ENCODE data around the gene DIP2C. TPM values are rescaled to one million over a fixed set of nuclear protein-coding genes. Genes with fewer than 3 reads are reported as not detected.

DIP2C gene
- total RNA-seq, 4 donors from 2014 or later, result 13.4 to 32.0 (median 18.4) TPM

DNA sequence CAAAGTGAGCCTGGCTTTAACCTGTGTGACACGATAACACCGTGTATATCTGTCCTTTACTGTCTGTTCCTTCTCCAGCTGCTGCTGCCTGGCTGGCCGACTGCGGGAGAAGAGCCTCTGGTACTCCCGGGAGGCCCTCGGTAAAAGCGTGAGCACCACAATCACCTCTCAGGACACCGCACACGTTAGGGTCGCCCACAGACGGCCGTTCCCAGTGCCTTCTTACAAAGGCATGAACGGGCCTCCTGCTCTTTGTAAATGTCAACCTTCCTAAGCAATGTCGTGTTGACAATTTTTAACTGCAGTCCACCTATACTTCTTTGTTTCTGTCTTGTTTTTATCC is 177.6 kb downstream of the DIP2C start:
- 69 to 90% methylated on average over 14 of the region's 14 CpGs for WGBS, 2 donors (ENCODE audit: low coverage in 1 of 2)
- DNase-seq, result no peak
- peak overlapping the region; percentile 21 to 74 (median 58) for H3K27ac ChIP-seq
- no peaks in the 10 kb centered on the region for H3K27me3 ChIP-seq
- TF ChIP-seq CTCF (IDR thresholded peaks at IDR 0.05) (no peak), POLR2AphosphoS5 (IDR thresholded peaks at IDR 0.05) (peak in 1 of 3 donors; percentile 6)
- H3K4me3 ChIP-seq, result no peak overlapping the region
- intact Hi-C loops (cut with DNase I; ENCODE audit: low total_unique reads), result loop anchor here (5.0 kb wide), 1 partner anchor 175 kb away; the partner anchor contains the start of gene DIP2C
- in situ Hi-C loops (cut with MboI; ENCODE audit: low pct_ligation_motif_present in 1 of 4, low pct_unique_long_range_greater_than_20kb in 1 of 4, low sequenced_read_pairs in 3 of 4), result loop anchor here in 2 of 4 donors (25.0 kb wide), 2 partner anchors 175 to 275 kb away; partner anchors contain the start of gene DIP2C (in 1 of the 2)
- peaks cover 4 to 22% (median 17%) of the 10 kb centered on the region in 4 donors for H3K4me1 ChIP-seq
- H3K36me3 ChIP-seq, result no peaks in the 10 kb centered on the region
- no peaks in the 10 kb centered on the region for H3K9me3 ChIP-seq

GRCh38 chr10:511101-511848 is 178.2 kb downstream of the DIP2C start:
- Histone ChIP-seq H3K27ac (peak overlapping the region; percentile 21 to 74 (median 58)), H3K27me3 (no peaks in the 10 kb centered on the region), H3K4me1 (peaks cover 4 to 23% (median 17%) of the 10 kb centered on the region in 4 donors), H3K4me3 (no peak overlapping the region), H3K9me3 (no peaks in the 10 kb centered on the region), H3K36me3 (no peaks in the 10 kb centered on the region)
- WGBS, 2 donors (ENCODE audit: low coverage in 1 of 2), result 28 to 38% methylated on average over 5 to 21 of the region's 21 CpGs
- peak; percentile 92 for DNase-seq
- intact Hi-C loops (cut with DNase I; ENCODE audit: low total_unique reads), result loop anchor here (5.0 kb wide), 1 partner anchor 176 kb away; the partner anchor contains the start of gene DIP2C
- in situ Hi-C loops (cut with MboI; ENCODE audit: low pct_ligation_motif_present in 1 of 4, low pct_unique_long_range_greater_than_20kb in 1 of 4, low sequenced_read_pairs in 3 of 4), result loop anchor here in 2 of 4 donors (25.0 kb wide), 2 partner anchors 176 to 276 kb away; partner anchors contain the start of gene DIP2C (in 1 of the 2)
- TF ChIP-seq POLR2A (IDR thresholded peaks at IDR 0.05) (no peak), POLR2AphosphoS5 (IDR thresholded peaks at IDR 0.05) (peak in 2 of 3 donors; percentile 48 to 60), CTCF (IDR thresholded peaks at IDR 0.05) (peak; percentile 95 to 97 (median 96))

- in situ Hi-C loops (cut with MboI; ENCODE audit: low pct_ligation_motif_present in 1 of 4, low pct_unique_long_range_greater_than_20kb in 1 of 4, low sequenced_read_pairs in 3 of 4), result loop anchor here in 2 of 4 donors (25.0 kb wide), 2 partner anchors 177 to 277 kb away; partner anchors contain the start of gene DIP2C (in 1 of the 2)
- DNase-seq, result no peak
- Histone ChIP-seq H3K4me3 (no peak overlapping the region), H3K4me1 (peaks cover 4 to 28% (median 17%) of the 10 kb centered on the region in 4 donors), H3K9me3 (no peaks in the 10 kb centered on the region), H3K27me3 (no peaks in the 10 kb centered on the region), H3K36me3 (no peaks in the 10 kb centered on the region), H3K27ac (peak overlapping the region; percentile 38 to 74 (median 58))
- intact Hi-C loops (cut with DNase I; ENCODE audit: low total_unique reads), result loop anchor here (5.0 kb wide), 1 partner anchor 177 kb away; the partner anchor contains the start of gene DIP2C
- TF ChIP-seq POLR2AphosphoS5 (IDR thresholded peaks at IDR 0.05), result peak in 2 of 3 donors; percentile 0 to 78
- TF ChIP-seq POLR2A (IDR thresholded peaks at IDR 0.05), result no peak
- TF ChIP-seq CTCF (IDR thresholded peaks at IDR 0.05), result no peak
- peak; percentile 91 for TF ChIP-seq EP300 (IDR thresholded peaks at IDR 0.05; ENCODE audit: low read depth)
- WGBS, 2 donors (ENCODE audit: low coverage in 1 of 2), result 77 to 92% methylated on average over 4 to 17 of the region's 17 CpGs
Measured at GRCh38 chr10:510415-510881, 179.0 kb downstream of the DIP2C start.

DNA sequence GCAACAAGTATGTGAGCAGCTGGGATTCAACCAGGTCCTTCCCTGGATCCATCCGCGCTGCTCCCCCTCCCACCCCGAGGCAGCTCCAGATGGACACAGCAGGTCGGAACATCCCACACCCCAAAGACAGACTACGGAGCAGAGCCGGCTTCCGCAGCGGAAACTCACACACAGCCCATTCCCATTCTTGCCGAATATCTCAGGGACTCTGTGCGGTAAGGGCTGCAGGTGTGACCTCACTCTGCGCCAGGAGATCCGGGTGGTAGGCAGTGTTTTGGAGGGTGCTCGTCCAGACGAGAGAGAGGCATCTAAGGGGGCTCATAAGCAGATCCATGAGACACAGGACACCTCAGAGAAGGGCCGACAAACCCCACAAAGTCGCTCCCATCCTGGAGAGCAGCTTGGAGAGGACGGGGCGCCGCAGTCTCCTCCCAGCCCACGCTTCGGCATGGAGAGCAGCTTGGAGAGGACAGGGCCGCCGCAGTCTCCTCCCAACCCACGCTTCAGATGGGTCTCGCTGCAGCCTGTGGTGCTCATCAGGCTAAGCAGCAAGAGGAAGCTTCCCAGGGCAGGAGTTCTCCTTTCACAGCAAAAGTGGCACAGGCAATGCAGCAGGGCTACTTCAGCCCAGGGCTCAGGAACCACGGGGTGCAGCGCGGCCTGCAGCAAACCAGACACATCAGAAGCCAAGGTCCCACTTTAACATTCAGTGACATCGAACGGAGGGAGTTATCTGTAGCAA is 179.9 kb downstream of the DIP2C start:
- Histone ChIP-seq H3K4me3 (no peak overlapping the region), H3K27me3 (no peaks in the 10 kb centered on the region), H3K27ac (peak overlapping the region; percentile 38 to 74 (median 58)), H3K4me1 (peaks cover 4 to 28% (median 17%) of the 10 kb centered on the region in 4 donors), H3K9me3 (no peaks in the 10 kb centered on the region), H3K36me3 (no peaks in the 10 kb centered on the region)
- in situ Hi-C loops (cut with MboI; ENCODE audit: low pct_ligation_motif_present in 1 of 4, low pct_unique_long_range_greater_than_20kb in 1 of 4, low sequenced_read_pairs in 3 of 4) (loop anchor here (10.0 to 25.0 kb wide), 3 partner anchors 178 to 285 kb away; partner anchors contain the start of gene DIP2C (in 1 of the 4)), intact Hi-C loops (cut with DNase I; ENCODE audit: low total_unique reads) (loop anchor here (5.0 to 10.0 kb wide), 2 partner anchors 178 to 275 kb away; partner anchors contain the start of gene DIP2C)
- WGBS, 2 donors (ENCODE audit: low coverage in 1 of 2), result 85 to 100% methylated on average over 1 to 30 of the region's 30 CpGs
- DNase-seq, result no peak
- TF ChIP-seq POLR2AphosphoS5 (IDR thresholded peaks at IDR 0.05), result no peak
- TF ChIP-seq CTCF (IDR thresholded peaks at IDR 0.05), result no peak
- TF ChIP-seq POLR2A (IDR thresholded peaks at IDR 0.05), result no peak
- TF ChIP-seq EP300 (IDR thresholded peaks at IDR 0.05; ENCODE audit: low read depth), result no peak

Measured in transverse colon (tissue), 4 donors.